ENCODE data around the gene EFNA5.

EFNA5 gene

GRCh38 chr5:107567901-107568671 is 102.7 kb downstream of the EFNA5 start:
- DNase-seq, result no peak

- DNase-seq, result no peak
Observed at GRCh38 chr5:107566986-107567385, 103.8 kb downstream of the EFNA5 start.

GRCh38 chr5:107565791-107566767 is 104.7 kb downstream of the EFNA5 start:
- no peak for DNase-seq

- DNase-seq, result no peak
Observed at GRCh38 chr5:107564931-107565372, 105.8 kb downstream of the EFNA5 start.

- no peak for DNase-seq
Observed at GRCh38 chr5:107563959-107564544, 106.7 kb downstream of the EFNA5 start.

- no peak for DNase-seq
Observed at GRCh38 chr5:107560377-107560776, 110.4 kb downstream of the EFNA5 start.

GRCh38 chr5:107558823-107559375 is 111.8 kb downstream of the EFNA5 start:
- no peak for DNase-seq

- DNase-seq, result no peak
Observed at GRCh38 chr5:107557051-107557658, 113.6 kb downstream of the EFNA5 start.

- DNase-seq, result no peak
Observed at GRCh38 chr5:107556575-107556974, 114.2 kb downstream of the EFNA5 start.

GRCh38 chr5:107555425-107556090 is 115.2 kb downstream of the EFNA5 start:
- no peak for DNase-seq

GRCh38 chr5:107554776-107555424 is 115.8 kb downstream of the EFNA5 start:
- DNase-seq, result no peak

GRCh38 chr5:107553117-107553555 is 117.6 kb downstream of the EFNA5 start:
- DNase-seq, result no peak

- no peak for DNase-seq
Observed at GRCh38 chr5:107551088-107551487, 119.6 kb downstream of the EFNA5 start.

GRCh38 chr5:107549567-107549966 is 121.2 kb downstream of the EFNA5 start:
- DNase-seq, result no peak

GRCh38 chr5:107548477-107548876 is 122.3 kb downstream of the EFNA5 start:
- no peak for DNase-seq

GRCh38 chr5:107546719-107547118 is 124.0 kb downstream of the EFNA5 start:
- DNase-seq, result no peak

GRCh38 chr5:107545486-107545885 is 125.3 kb downstream of the EFNA5 start:
- no peak for DNase-seq

GRCh38 chr5:107544967-107545366 is 125.8 kb downstream of the EFNA5 start:
- no peak for DNase-seq

GRCh38 chr5:107544476-107544875 is 126.3 kb downstream of the EFNA5 start:
- DNase-seq, result no peak

GRCh38 chr5:107543868-107544267 is 126.9 kb downstream of the EFNA5 start:
- no peak for DNase-seq

- DNase-seq, result no peak
Observed at GRCh38 chr5:107542831-107543231, 127.9 kb downstream of the EFNA5 start.
